MM.1S (cell line): ENCODE measurements around the gene MAP3K1.

ENCODE experiments used
- EZH2 ChIP-seq: fragments of 300-600 bp; sonication (generic); optimal IDR thresholded peaks from 2 replicates; pipeline ENCODE3; 2017; ENCODE audit warnings: low read depth, mild to moderate bottlenecking, antibody characterized with exemption, low read length, mixed read lengths
- EZH2phosphoT487 ChIP-seq: fragments of 300-600 bp; sonication (generic); IDR thresholded peaks from 2 replicates; pipeline ENCODE4 v1.6.1; 2018; ENCODE audit warnings: antibody characterized with exemption, low read length
- TF ChIP-seq, protein P1 (sequence below): fragments of 300-600 bp; sonication (generic); IDR thresholded peaks from 2 replicates; pipeline ENCODE4 v1.5.1; 2016; ENCODE audit warnings: antibody characterized with exemption, low read length, mixed read lengths

DNA sequence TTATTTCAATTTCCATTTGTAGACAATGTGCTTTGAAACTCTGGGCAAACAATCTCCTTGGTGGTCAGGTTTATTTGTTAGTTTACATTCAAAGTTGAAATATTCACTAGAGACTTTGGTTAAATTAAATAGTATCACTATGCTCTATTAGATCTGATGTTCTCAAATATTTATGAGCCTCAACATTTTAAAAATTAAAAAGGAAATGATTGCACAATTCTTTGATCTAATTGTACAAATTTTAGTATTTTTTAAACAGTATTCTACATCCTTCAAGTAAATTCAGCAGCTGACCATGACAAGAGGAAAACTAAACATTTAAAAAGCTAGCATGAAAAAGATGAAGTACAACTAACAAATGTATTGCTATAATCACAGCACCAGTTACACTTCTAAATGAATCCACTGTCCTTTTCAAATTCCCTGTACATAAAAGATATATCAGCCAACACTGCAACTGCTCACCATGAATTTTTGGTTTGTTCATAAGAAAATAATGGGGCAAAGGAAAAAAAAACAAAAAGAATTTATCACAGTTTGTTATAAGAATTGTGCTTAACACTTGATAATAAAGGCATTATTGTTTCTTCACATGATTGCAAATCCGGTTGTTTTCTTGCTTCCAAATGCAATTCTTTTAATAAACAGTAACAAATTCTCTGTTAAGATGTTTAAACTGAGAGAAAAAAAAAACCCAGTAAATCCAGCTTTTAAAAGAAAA, 104.8 kb downstream of the MAP3K1 start:
- TF ChIP-seq, protein P1, sequence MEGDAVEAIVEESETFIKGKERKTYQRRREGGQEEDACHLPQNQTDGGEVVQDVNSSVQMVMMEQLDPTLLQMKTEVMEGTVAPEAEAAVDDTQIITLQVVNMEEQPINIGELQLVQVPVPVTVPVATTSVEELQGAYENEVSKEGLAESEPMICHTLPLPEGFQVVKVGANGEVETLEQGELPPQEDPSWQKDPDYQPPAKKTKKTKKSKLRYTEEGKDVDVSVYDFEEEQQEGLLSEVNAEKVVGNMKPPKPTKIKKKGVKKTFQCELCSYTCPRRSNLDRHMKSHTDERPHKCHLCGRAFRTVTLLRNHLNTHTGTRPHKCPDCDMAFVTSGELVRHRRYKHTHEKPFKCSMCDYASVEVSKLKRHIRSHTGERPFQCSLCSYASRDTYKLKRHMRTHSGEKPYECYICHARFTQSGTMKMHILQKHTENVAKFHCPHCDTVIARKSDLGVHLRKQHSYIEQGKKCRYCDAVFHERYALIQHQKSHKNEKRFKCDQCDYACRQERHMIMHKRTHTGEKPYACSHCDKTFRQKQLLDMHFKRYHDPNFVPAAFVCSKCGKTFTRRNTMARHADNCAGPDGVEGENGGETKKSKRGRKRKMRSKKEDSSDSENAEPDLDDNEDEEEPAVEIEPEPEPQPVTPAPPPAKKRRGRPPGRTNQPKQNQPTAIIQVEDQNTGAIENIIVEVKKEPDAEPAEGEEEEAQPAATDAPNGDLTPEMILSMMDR = no peak
- no peak for TF ChIP-seq EZH2
- no peak for TF ChIP-seq EZH2phosphoT487
